Astrocyte of the spinal cord (primary cell): ENCODE data around the gene GOSR2.

Experiments
- DNase-seq: peaks from one replicate; pipeline ENCODE4 v3.0.0; 2011; ENCODE audit warnings: low read depth, low spot score
- H3K4me3 ChIP-seq: 2 replicates; pipeline ENCODE4 v1.5.1; 2011; ENCODE audit warnings: low read depth, mild to moderate bottlenecking, low read length, moderate library complexity
- CTCF ChIP-seq: IDR thresholded peaks from 2 replicates; pipeline ENCODE4 v1.5.1; 2012; ENCODE audit warnings: low read depth, mild to moderate bottlenecking, low read length, inconsistent platforms
- in situ Hi-C: cut with HindIII; loops from 2 replicates; pipeline ENCODE4 v1.10.0; 2017; ENCODE audit warnings: low sequenced_read_pairs

GOSR2 gene

DNA sequence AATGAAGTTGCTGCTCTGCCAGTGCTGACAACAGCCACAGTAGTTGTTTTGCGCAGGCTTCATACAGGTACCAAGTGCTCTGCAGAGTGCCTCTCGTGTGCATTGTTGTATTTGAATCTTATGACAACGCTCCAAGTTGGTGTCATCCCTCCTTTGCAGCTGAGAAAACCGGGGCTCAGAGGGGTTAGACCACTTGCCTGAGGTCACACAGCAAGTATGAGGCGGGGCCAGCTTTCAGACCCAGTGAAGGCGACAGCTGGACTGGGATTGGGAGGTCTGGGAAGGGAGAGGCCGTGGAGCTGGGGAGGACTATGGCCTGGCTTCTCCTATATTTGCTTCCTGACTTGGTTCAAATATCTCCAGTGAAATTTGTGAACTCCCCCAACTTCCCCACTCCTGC, 38.4 kb upstream of the GOSR2 start:
- no peak overlapping the region for H3K4me3 ChIP-seq
- in situ Hi-C loops = no loop called here
- TF ChIP-seq CTCF = no peak
- DNase-seq = no peak

GRCh38 chr17:46885415-46886309, 37.3 kb upstream of the GOSR2 start:
- no peak for DNase-seq
- in situ Hi-C loops = no loop called here
- no peak overlapping the region for H3K4me3 ChIP-seq
- no peak for TF ChIP-seq CTCF

- in situ Hi-C loops = no loop called here
- H3K4me3 ChIP-seq = no peak overlapping the region
- DNase-seq = no peak
- TF ChIP-seq CTCF = no peak
Measured at GRCh38 chr17:46886310-46886663, 36.7 kb upstream of the GOSR2 start.

DNA sequence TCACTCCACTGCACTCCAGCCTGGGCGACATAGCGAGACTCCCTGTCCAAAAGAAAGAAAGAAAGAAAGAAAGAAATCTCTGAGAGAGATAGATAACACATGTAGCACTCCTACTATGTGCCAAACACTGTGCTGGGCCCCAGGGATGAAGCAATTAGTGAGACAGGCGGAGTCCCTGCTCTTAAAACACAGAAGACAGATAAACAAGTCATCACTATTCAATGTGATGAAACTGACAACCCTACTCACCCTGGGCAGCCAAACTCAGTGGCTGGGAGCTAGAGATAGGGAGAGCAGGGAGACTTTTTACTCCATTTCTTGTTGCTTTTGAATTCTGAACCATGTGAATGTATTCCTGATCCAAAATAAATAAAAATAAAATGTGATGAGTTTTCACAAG, 35.2 kb upstream of the GOSR2 start:
- in situ Hi-C loops = no loop called here

GRCh38 chr17:46888727-46889126, 34.2 kb upstream of the GOSR2 start:
- in situ Hi-C loops = no loop called here
- DNase-seq = no peak
- no peak for TF ChIP-seq CTCF
- no peak overlapping the region for H3K4me3 ChIP-seq

More for the DNA sequence above, 35.2 kb upstream of the GOSR2 start:
- no peak for TF ChIP-seq CTCF
- DNase-seq = no peak
- H3K4me3 ChIP-seq = no peak overlapping the region

DNA sequence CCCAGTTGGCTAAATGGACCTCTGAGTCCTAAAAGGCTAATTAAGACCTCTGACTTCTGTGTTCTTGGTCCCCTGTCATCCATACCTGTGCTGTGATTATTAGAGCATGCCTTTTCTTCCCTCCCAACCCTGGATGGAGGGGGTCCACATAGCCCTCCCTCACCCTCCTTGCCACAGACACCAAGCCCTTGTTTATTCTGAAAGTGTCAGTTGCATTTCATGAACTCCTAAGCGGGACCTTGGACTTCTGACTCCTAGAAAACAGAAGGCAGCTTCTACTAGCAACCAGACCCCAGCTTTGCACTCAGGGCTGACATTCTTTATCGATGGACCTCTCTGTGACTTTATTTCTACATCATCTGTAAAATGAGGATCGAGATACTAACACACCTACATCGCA, 33.4 kb upstream of the GOSR2 start:
- TF ChIP-seq CTCF = no peak

More for the DNA sequence above, 33.4 kb upstream of the GOSR2 start:
- DNase-seq = no peak
- H3K4me3 ChIP-seq = no peak overlapping the region
- in situ Hi-C loops = no loop called here
